ENCODE data around the gene RNF214. TPM values are rescaled to one million over a fixed set of nuclear protein-coding genes. Genes with fewer than 3 reads are reported as not detected.

The RNF214 gene
- total RNA-seq, 1 experiment from 2014 or later, result 28.1 TPM

- no peaks in the 10 kb centered on the region for H3K9me2 ChIP-seq (ENCODE audit: insufficient read depth)
- no peaks in the 10 kb centered on the region; the same call in 1 of the 2 replicates for H4K20me1 ChIP-seq (ENCODE audit: insufficient read depth)
- CTCF ChIA-PET, result no interaction called here
- POLR2A ChIA-PET (ENCODE audit: unreplicated experiment), result no interaction called here
- TF ChIP-seq CTCF (conservative IDR thresholded peaks at IDR 0.05) (no peak), EZH2 (IDR thresholded peaks at IDR 0.05; ENCODE audit: low read depth) (no peak)
- H3F3A ChIP-seq (ENCODE audit: insufficient read depth, low read depth), result no peaks in the 10 kb centered on the region
- intact Hi-C loops (cut with micrococcal nuclease; ENCODE audit: unreplicated experiment), result no loop called here
- H3K36me3 ChIP-seq (ENCODE audit: low read depth), result no peaks in the 10 kb centered on the region
- no peak overlapping the region for H3K27ac ChIP-seq
- no peaks in the 10 kb centered on the region for H3K4me1 ChIP-seq (replicated peaks; ENCODE audit: insufficient read depth)
- no peak overlapping the region for H3K4me2 ChIP-seq
- no peaks in the 10 kb centered on the region for H3K79me2 ChIP-seq (ENCODE audit: low read depth)
- H2AFZ ChIP-seq, result no peak overlapping the region
- H3K4me3 ChIP-seq, result no peak overlapping the region
- no peaks in the 10 kb centered on the region for H3K27me3 ChIP-seq (ENCODE audit: insufficient read depth, low read depth)
- no peak for DNase-seq
- H3K9me3 ChIP-seq (ENCODE audit: insufficient read depth, low read depth), result no peaks in the 10 kb centered on the region
- BruUV-seq (replicated peaks), result no TSS peak
These were observed 40.0 kb upstream of the RNF214 start for GRCh38 chr11:117192401-117192875.

- H2AFZ ChIP-seq, result no peak overlapping the region
- H3K9me2 ChIP-seq (ENCODE audit: insufficient read depth), result no peaks in the 10 kb centered on the region
- TF ChIP-seq EZH2 (IDR thresholded peaks at IDR 0.05; ENCODE audit: low read depth), result no peak
- no peak for TF ChIP-seq CTCF (conservative IDR thresholded peaks at IDR 0.05)
- intact Hi-C loops (cut with micrococcal nuclease; ENCODE audit: unreplicated experiment), result no loop called here
- H3F3A ChIP-seq (ENCODE audit: insufficient read depth, low read depth), result no peaks in the 10 kb centered on the region
- no peaks in the 10 kb centered on the region for H3K4me1 ChIP-seq (replicated peaks; ENCODE audit: insufficient read depth)
- H3K9me3 ChIP-seq (ENCODE audit: insufficient read depth, low read depth), result no peaks in the 10 kb centered on the region
- CTCF ChIA-PET, result no interaction called here
- BruUV-seq (replicated peaks), result no TSS peak
- no peaks in the 10 kb centered on the region for H3K79me2 ChIP-seq (ENCODE audit: low read depth)
- H3K4me3 ChIP-seq, result no peak overlapping the region
- no peaks in the 10 kb centered on the region for H3K36me3 ChIP-seq (ENCODE audit: low read depth)
- H4K20me1 ChIP-seq (ENCODE audit: insufficient read depth), result no peaks in the 10 kb centered on the region; the same call in 1 of the 2 replicates
- H3K27me3 ChIP-seq (ENCODE audit: insufficient read depth, low read depth), result no peaks in the 10 kb centered on the region
- DNase-seq, result no peak
- no peak overlapping the region for H3K4me2 ChIP-seq
- POLR2A ChIA-PET (ENCODE audit: unreplicated experiment), result no interaction called here
- H3K27ac ChIP-seq, result no peak overlapping the region
These were observed 39.1 kb upstream of the RNF214 start for GRCh38 chr11:117193130-117194020.

- Histone ChIP-seq H3K27ac (no peak overlapping the region), H3K79me2 (ENCODE audit: low read depth) (no peaks in the 10 kb centered on the region), H3K27me3 (ENCODE audit: insufficient read depth, low read depth) (no peaks in the 10 kb centered on the region), H3K36me3 (ENCODE audit: low read depth) (no peaks in the 10 kb centered on the region), H3F3A (ENCODE audit: insufficient read depth, low read depth) (no peaks in the 10 kb centered on the region), H3K4me1 (replicated peaks; ENCODE audit: insufficient read depth) (no peaks in the 10 kb centered on the region), H3K9me3 (ENCODE audit: insufficient read depth, low read depth) (no peaks in the 10 kb centered on the region), H4K20me1 (ENCODE audit: insufficient read depth) (no peaks in the 10 kb centered on the region; the same call in 1 of the 2 replicates), H3K4me2 (no peak overlapping the region), H3K9me2 (ENCODE audit: insufficient read depth) (no peaks in the 10 kb centered on the region), H2AFZ (no peak overlapping the region), H3K4me3 (no peak overlapping the region)
- no peak for TF ChIP-seq CTCF (conservative IDR thresholded peaks at IDR 0.05)
- no peak for TF ChIP-seq EZH2 (IDR thresholded peaks at IDR 0.05; ENCODE audit: low read depth)
- intact Hi-C loops (cut with micrococcal nuclease; ENCODE audit: unreplicated experiment), result no loop called here
- CTCF ChIA-PET, result no interaction called here
- POLR2A ChIA-PET (ENCODE audit: unreplicated experiment), result no interaction called here
- no peak for DNase-seq
- BruUV-seq (replicated peaks), result no TSS peak
These were observed 38.2 kb upstream of the RNF214 start for GRCh38 chr11:117194267-117194666.
